ENCODE results near the gene AGAP9.
"Not testable (repeated sequence)": the region's sequence is repeated elsewhere in the genome, so short reads cannot be mapped to it uniquely, and the experiment has no call there.

The AGAP9 gene

DNA sequence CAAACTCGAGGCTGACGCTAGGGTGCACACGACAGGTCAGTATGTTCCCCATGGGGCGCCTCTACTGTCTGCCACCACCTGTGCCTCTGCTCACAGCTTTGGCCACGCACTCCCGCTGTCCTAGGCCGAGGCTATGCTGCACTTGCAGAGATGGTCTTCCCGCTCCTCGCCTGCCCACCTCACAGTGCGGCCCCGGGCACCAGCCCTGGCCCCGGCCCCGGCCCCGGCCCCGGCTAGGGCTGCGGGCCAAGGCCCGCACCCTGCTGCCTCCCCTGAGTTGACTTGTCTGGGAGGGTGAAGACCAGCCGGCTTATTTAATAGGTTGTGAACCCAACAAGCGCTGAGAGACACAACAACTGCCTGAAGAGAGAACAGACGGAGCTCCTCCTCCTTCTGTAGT lies at the start of gene AGAP9:
TSS of gene AGAP9 (minus strand) at position 164 of the 400 bp plus-strand sequence. CDS start at position 52, 112 bp downstream.
- DNase-seq (ENCODE audit: low spot score) = not testable (repeated sequence)

DNA sequence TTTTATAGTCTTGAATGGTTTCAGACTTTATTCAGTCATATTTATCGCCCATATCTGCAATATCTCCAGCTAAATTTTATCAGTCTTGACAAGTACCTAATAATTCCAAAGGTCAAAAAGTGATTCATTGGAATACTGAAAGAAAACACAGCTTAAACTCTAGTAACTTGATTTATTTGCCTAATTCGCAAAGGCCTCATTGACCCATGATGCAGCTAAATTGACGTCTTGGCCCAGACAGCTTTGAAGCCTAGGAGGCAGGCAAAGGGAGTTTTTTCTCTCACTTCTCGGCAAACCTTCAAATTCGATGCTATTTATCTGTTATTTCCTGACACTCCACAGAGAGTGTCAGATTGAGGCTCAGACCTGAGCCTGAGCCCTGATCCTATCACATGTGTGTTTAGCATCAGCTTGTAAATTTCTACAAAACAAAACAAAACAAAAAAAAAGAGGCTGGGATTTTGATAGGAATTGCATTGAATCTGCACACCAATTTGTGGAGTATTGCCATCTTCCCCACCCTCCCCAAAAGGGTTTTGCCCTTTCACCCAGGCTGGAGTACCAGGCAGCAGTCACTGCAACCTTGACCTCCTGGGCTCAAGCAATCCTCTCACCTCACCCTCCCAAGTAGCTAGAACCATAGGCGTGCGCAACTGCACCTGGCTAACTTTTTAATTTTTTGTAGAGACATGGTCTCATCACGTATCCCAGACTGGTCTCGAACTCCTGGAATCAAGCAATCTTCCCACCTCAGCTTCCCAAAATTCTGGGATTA lies 47.9 kb upstream of the AGAP9 start:
- DNase-seq (ENCODE audit: low spot score) = not testable (repeated sequence)

DNA sequence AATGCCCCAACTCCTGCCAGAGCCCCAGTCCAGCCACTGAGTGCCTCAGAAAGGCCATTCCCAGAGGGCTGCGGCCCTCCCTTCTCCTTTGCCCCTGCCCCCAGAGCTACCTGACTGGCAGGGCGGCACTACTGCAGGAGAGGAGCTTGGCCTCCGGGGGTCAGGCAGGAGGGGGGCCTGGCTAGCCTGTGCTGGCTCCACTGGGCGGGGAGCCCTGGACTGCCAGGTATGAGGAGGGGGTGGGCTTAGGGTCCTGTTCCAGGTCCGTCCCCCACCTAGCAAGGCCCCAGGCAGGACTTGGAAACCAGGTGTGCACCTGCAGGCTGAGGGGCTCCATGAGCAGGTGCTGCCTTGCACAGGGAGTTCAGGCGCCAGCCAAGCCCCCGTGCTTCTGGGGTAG lies 43.3 kb upstream of the AGAP9 start:
- not testable (repeated sequence) for DNase-seq (ENCODE audit: low spot score)

DNA sequence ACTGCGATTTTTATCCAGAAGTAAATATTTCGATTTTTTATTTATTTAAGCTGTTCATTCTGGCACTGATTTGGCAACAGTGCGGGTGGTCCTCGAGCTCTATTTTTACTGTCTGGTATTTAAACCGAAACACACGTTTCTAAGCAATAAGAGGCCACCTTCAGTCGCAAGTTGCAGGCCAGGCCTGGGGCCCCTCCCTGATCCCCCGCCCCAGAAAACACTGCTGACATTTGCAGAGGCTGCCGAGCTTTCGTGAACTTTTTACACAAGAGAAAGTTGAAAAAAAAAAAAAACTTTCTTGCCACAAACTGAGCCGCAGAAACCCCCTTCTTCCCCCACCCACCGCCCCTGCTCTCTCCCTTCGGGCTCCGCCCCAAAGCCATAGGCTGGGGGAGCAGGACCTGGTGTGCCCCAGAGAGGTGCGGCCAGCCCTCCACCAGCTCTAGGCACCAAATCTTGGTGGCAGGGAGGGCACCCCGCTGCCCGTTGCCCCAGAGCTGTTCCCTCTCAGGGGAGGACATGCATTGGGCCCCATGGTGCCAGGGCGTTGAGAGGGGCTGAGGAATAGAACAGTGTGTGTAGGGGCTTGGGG lies 42.8 kb upstream of the AGAP9 start:
- not testable (repeated sequence) for DNase-seq (ENCODE audit: low spot score)

DNA sequence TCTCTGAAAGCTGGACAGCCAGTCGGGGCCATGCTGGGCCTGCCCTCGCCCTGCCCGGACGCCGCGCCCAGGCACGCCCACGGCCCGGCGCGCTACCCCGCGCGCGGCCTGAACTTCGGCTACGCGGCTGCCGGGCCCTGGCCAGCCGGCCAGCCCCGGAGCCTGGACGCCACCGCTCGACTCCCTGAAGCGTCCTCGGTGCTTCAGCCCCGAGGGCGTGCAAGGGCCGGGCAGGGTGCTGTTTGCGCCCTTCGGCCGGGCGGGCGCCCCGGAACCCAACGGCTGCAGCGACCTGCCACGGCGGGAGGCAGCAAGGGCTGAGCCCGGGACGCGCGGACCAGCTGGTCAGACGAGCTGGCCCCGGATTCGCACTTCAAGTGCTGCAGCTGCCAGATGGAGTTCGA lies 42.1 kb upstream of the AGAP9 start:
- DNase-seq (ENCODE audit: low spot score) = not testable (repeated sequence)

DNA sequence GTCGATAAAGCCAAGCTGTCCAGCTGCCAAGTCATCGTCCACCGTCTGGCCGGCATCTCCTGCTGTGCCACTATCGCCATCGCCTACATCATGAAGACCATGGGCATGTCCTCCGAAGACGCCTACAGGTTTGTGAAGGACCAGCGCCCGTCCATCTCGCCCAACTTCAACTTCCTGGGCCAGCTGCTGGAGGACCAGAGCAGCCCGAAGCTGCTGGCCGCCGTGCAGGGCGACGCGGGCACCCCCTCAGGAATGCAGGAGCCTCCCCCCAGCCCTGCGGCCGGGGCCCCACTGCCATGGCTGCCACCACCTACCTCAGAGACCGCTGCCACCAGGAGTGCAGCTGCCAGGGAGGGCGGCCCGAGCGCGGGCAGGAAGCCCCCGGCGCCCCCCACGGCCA lies 41.5 kb upstream of the AGAP9 start:
- not testable (repeated sequence) for DNase-seq (ENCODE audit: low spot score)

DNA sequence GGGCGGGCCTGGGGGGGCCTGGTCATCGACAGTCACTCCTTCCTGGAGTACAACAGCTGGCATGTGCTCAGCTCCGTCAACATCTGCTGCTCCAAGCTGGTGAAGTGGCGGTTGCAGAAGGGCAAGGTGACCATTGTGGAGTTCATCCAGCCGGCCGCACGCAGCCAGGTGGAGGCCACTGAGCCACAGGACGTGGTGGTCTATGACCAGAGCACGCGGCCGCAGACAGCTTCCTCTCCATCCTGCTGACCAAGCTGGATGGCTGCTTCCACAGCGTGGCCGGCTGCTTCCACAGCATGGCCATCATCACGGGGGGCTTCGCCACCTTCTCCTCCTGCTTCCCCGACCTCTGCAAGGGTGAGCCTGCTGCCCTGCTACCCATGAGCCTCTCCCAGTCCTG lies 40.9 kb upstream of the AGAP9 start:
- DNase-seq (ENCODE audit: low spot score) = not testable (repeated sequence)

DNA sequence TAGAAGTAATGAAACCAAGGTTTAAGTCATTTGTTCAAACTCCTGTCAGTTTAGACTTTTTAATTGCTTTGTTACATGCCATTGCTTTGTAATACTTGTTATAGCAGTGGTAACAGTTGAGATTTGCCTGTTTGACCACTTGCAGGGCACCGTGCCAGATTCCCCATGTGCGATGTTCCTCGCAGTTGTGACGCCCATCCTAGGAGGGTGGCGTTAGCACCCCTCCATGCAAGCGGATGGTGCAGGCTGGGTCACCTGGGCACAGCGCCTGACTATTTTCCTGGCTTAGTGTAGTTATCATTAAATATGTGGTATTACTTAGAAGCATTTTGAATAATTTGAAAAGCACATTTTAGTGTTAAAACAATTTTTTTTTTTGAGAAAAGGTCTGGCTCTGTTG lies 37.0 kb upstream of the AGAP9 start:
- not testable (repeated sequence) for DNase-seq (ENCODE audit: low spot score)

DNA sequence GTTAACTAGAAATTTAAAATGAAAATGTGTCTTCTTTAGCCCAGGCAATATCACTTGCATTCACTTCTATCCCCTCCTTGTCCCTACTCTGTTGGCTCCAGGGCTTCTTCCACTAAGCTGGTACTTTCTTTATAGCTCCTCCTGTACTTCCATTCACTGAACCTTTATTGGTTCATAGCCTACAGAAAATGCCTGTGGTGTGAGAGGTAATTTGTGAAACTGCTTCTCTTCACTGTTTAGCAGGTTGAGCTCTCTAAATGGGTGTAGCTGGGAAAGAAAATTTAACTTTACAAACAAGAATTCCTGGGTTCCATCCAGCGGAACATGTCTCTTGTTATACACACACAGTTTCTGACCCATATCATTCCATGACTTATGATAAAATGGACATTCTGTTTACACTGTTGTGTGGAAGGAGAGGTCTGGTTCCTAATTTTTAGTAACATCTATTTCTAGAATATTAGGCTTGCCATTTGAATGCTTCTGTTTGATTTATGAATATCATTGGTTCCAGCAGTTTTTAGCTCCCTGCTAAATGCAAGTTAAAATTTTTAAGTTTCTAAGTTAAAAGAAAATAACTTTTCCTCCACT lies 36.4 kb upstream of the AGAP9 start:
- DNase-seq (ENCODE audit: low spot score) = not testable (repeated sequence)

DNA sequence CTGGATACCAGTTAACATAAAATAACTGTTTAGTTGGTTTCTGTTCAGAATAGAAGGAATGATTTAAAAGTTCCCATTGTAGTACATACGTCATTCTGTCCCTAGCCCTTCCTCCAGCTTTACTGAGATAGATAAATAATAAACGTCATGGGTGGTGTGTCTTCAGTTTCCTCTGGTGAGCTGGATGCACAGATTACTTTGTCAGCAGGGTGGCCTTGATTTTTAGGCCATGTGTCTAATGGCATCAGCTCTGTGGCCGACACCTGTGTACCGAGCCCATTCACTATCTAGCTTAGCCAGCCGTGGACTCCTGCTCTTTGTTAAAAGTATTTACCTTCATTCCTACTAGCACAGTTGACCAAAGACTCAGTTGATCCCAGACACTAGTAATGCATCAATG lies 34.7 kb upstream of the AGAP9 start:
- DNase-seq (ENCODE audit: low spot score) = not testable (repeated sequence)

DNA sequence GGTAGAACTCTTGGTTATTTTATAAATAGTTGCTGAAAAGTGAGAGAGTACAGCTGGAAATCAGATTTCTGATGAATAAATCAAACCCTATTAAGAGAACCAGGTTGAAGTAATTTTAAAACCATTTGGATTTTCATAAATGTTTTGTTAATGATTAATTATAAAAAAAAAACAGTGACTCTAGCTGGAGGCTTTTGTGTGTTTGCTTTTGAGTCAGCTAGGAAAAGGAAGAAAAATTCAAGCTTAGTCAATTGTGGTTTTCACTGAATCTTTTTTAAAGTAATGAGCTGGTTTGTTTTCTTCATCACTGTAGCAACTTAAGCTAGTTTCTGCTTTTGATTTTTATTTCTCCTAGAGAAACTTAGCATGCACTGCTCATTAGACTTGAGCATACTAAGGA lies 34.2 kb upstream of the AGAP9 start:
- not testable (repeated sequence) for DNase-seq (ENCODE audit: low spot score)

DNA sequence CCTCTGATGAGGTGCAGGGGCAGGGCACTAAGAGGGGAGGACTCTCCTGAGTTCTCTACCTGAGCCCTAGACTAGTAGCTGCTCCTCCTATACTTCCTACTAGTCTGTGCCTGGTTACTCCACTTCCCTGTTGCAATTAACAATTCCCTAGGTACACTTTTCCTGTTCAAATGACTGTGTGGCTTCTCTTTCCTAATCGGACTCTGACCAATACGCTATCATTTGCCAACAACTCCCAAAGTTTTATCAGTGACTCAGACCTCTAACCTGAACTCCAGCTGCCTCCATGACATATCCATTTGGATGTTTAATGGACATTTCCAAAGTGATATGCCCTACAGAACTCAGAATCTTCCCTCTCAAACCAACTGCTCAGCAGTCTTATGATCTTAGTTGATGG lies 31.9 kb upstream of the AGAP9 start:
- not testable (repeated sequence) for DNase-seq (ENCODE audit: low spot score)

DNA sequence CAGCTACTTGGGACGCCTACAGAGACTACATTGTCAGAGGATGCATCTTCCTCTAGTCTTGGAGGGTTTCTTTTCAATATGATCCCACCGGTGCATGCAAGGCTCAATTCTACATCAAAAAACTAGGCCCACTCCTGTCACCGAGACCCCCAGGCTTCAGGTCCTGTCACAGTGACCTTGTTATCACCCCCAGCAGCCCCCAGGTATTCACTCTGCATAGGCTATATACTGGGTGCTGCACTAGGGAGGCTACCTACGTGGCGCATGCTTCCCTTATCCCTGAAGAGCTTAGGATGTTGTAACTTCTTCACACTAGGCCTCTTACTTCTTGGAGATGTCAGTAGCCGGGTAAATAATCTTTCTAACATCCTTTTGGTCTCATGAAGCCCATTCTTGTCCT lies 31.1 kb upstream of the AGAP9 start:
- DNase-seq (ENCODE audit: low spot score) = not testable (repeated sequence)

DNA sequence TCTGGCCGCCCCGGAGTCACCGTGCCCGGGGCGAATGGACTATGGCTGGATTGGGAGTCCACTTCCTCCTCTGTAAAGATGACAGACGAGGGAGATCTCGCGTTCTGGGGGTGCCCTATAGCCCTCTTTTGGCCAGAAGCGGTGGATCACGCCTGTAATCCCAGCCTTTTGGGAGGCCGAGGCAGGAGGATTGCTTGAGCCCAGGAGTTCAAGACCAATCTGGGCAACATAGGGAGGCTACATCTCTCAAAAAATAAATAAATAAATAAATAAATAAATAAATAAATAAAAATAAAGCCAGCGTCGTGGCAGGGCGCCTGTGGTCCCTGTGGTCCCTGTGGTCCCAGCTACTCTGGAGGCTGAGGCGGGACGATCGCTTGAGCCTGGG lies 30.4 kb upstream of the AGAP9 start:
- DNase-seq (ENCODE audit: low spot score) = not testable (repeated sequence)

DNA sequence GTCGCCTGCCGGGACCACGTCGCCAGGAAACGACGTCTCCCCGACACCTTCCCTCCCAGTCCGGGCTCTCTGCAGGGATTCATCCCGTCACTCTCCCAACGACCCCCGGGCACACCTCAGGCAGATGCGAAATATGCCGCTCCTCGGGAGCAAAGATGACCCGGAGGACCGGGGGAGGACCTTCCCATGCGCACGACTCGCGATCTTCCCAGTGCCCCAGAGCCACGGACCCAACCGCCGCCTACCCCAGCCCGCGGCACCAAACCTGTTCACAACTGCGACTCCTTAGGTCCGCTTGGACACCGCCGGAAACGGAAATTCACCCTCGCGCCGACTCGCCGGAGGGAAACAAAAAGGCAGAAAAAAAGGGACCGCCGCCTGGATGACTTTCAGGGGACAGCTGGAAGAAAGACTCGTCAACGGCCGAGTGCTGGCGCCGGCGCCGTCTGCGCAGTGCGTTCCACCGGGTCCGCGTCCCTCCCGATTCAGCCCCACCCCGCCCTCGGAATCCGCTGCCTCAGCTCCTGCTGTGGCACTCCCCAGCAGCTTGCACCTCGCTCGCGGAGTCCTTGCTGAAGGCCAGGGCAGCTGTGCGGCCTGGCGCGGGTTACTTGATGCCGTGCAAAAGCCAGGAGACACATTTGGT lies 29.9 kb upstream of the AGAP9 start:
- DNase-seq (ENCODE audit: low spot score) = peak; percentile 13

DNA sequence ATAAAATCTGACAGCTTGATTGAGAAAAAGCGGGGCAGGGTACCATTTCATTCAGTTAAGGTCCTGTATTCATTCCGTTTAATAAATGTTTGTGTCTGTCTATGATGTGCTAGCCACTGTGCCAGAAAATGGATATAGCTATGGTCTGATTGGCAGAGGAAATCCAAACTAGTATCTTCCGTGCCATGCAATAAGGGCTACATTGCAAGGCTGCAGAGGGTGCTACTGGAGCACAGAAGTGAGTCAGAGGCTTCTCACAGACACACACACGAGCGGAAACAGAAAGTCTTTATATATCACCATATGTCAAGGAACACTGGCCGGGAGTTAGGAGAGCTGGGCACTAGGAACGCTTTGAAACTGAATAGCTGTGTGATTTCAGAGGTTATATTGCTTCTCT lies 29.3 kb upstream of the AGAP9 start:
- DNase-seq (ENCODE audit: low spot score) = not testable (repeated sequence)

DNA sequence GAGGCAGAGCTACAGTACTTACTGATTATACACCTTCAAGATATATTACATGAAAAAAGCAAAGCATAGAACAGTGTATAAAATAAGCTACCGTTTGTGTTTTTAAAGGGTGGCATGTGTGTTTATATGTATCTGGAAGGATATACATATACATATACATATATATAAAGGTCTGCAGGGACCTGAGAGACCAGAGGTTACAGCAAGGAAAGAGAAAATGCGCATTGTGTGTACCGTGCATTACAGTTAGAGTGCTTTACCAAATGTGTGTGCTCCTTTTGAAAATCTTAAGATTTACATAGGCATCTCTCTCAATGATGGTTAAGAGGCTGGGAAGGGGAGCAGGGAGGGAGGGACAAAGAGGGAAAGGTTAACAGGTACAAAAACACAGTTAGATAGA lies 23.8 kb upstream of the AGAP9 start:
- not testable (repeated sequence) for DNase-seq (ENCODE audit: low spot score)

DNA sequence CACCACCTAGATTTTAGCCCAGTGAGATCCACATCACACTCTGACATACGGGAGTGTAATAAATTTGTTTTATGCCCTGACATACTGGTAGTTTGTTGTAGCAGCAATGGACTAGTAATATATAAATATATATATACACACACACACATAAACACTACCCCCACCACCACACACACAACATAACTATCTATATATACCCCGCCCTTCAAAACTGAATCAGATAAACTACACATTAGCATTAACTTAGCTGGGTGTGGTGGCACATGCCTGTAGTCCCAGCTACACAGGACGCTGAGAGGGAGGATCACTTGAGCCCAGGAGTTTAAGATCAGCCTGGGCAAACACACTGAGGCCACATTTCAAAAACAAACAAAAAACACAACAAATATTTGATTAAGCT lies 13.0 kb upstream of the AGAP9 start:
- not testable (repeated sequence) for DNase-seq (ENCODE audit: low spot score)

DNA sequence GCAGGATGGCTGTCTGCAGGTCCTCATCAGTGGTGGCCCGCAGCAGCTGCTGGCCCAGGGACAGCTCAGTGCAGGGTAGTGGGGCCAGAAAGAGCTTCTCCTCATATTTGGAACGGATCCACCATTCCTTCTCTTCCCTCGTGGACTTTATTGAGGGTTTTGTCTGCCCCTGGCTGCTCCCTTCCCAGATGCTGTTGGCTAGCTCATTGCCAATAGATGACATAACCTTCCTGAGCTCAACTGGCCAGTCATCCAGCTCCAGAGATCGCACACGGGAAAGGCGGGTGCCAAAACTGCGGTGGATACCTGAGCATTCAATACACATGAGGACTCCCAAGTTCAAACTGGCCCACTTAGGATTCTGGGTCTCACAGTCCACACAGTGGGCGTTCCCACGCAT lies 21.1 kb downstream of the AGAP9 start:
- not testable (repeated sequence) for DNase-seq (ENCODE audit: low spot score)

DNA sequence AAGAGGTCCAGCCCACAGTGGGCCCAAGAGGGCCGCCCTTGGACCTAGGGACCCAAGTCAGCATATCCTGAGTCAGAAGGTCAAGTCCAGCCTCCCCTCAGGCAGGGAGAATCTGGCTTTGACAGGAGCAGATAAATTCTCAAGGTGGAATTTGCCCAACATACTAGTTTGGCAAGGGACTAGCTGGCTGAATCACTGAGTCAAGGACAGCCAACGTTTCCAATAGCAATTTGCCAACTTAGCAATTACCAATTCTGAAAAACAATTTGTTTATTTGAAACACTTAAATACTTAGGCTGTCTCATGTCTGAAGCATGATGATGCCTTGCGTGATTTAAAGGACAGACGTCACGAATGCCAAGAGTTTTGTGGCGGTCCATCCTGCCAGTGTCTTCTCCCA lies 29.2 kb downstream of the AGAP9 start:
- DNase-seq (ENCODE audit: low spot score) = not testable (repeated sequence)

DNA sequence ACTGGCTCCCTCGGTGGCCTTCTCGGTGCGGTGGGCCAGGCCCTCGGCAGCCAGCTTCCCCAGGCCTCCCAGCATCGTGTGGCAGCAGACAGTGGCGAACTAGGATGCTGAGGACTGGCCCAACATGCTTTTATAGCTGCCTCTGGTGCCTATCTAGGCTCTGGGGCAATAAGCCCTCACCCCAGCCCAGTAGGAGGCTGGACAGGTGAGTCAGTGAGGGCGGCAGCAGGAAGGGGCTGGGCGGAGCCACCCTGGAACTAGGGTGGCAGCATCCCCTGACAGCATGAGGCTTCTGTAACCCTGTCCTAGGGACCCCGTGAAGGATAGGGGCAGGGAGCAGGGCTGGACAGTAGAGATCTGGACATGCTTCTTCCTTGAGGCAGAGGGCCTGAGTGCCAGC lies 31.8 kb downstream of the AGAP9 start, which contains the start of gene FAM25G:
TSS of gene FAM25G (minus strand) at position 101 of the 400 bp plus-strand sequence. CDS start at position 75, 26 bp downstream.
- not testable (repeated sequence) for DNase-seq (ENCODE audit: low spot score)

DNA sequence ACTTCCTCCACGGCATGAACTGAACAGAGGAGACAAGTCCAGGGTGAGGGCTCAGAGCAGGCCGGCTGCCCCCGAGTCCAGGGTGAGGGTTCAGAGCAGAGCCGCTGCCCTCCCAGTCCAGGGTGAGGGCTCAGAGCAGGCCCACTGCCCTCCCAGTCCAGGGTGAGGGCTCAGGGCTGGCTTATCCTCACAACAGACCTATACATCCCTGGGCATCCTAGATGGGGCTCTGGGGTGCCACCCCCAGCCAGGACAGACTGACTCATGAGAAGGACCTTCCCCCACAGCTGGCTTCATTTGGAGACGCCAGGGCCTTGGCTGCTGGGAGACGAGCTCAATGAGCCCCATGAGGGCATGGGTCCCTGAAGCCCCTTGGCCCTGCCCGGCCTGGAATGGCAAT lies 33.8 kb downstream of the AGAP9 start:
- not testable (repeated sequence) for DNase-seq (ENCODE audit: low spot score)
